ENCODE measurements around the gene STRN3.
A peak's percentile ranks its signal among the peaks of the same experiment; 100 is the strongest.
"Not testable (repeated sequence)": the region's sequence is repeated elsewhere in the genome, so short reads cannot be mapped to it uniquely, and the experiment has no call there.

STRN3 gene

DNA sequence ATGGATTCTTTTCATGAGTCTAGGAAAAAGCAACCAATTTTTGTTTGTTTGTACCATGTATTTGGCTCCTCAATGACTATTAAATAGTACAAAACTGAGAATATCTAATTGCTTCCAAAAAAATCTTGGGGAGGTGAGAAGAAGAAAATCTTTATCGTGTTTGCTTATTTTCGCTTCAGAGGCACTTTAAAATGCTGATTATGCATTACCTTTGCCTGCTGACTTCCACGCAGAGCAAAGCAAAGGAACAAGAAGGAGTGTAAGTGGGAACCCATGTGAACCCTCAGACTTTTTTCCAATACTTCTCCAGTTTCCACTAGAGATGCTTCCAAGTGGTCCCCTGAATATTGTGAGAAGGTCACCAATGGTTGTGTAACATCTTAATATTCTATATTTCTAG, 43.2 kb upstream of the STRN3 start:
- Histone ChIP-seq H3K4me3 (ENCODE audit: low read depth, low read length) (no peak overlapping the region), H3K79me2 (ENCODE audit: control insufficient read depth, insufficient read depth, low read length, poor library complexity) (no peaks in the 10 kb centered on the region), H2BK120ac (ENCODE audit: insufficient read depth, low read length, poor library complexity) (no peak overlapping the region), H4K91ac (ENCODE audit: low read depth, low read length) (no peak overlapping the region), H2AK5ac (ENCODE audit: low read length) (no peak overlapping the region), H4K12ac (ENCODE audit: low read depth, low read length) (no peak overlapping the region), H3K27me3 (ENCODE audit: insufficient read depth, low read length) (no peaks in the 10 kb centered on the region), H3K4me1 (ENCODE audit: control insufficient read depth in 1 of 2, insufficient read depth in 2 of 2, low read length in 2 of 2) (peaks cover 3% of the 10 kb centered on the region in 2 experiments), H2BK5ac (ENCODE audit: low read depth, low read length, poor library complexity) (no peak overlapping the region), H3K4me2 (ENCODE audit: low read length) (no peak overlapping the region), H3K27ac (ENCODE audit: low read depth, low read length) (no peak overlapping the region), H3K14ac (ENCODE audit: low read length) (no peak overlapping the region), H3K23ac (ENCODE audit: low read length) (no peak overlapping the region), H3K4ac (ENCODE audit: low read depth, low read length) (no peak overlapping the region), H2BK12ac (ENCODE audit: low read length) (no peak overlapping the region), H3K9me3 (ENCODE audit: insufficient read depth, low read depth, low read length) (no peaks in the 10 kb centered on the region), H3K36me3 (ENCODE audit: control insufficient read depth in 1 of 2, insufficient read depth in 2 of 2, low read length in 2 of 2) (no peaks in the 10 kb centered on the region), H4K8ac (ENCODE audit: low read depth, low read length) (no peak overlapping the region), H3K18ac (ENCODE audit: low read length) (no peak overlapping the region), H2AFZ (ENCODE audit: insufficient read depth, low read length, poor library complexity) (no peak overlapping the region), H3K9ac (ENCODE audit: low read length) (no peak overlapping the region), H3K79me1 (ENCODE audit: low read length) (peaks cover 2% of the 10 kb centered on the region)
- no peak for DNase-seq
- WGBS (ENCODE audit: extremely low coverage, insufficient coverage, insufficient read length), result no CpG with 5 or more reads among the region's 3 CpGs

DNA sequence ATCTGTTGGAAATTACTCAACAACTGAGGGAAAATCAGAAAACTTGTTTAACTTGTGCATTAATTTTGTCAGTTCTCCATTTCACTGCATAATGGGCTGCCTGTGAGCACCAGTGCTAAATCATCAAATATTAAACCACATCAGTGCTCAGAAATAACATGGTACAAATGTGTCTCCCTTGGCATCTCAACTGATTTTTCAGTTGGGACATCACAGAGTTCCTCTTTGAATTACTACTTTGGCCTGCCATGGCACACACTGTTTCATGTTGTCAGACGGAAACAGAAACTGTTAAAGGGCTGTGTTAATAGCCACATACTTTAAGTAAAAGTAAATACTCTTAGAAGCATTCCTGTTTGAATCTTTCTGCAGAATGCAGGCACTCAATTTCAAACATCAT, 42.1 kb upstream of the STRN3 start:
- H3K9ac ChIP-seq (ENCODE audit: low read length), result no peak overlapping the region
- no peak overlapping the region for H2BK5ac ChIP-seq (ENCODE audit: low read depth, low read length, poor library complexity)
- no peak overlapping the region for H2AFZ ChIP-seq (ENCODE audit: insufficient read depth, low read length, poor library complexity)
- H2BK12ac ChIP-seq (ENCODE audit: low read length), result no peak overlapping the region
- DNase-seq, result no peak
- no peak overlapping the region for H4K91ac ChIP-seq (ENCODE audit: low read depth, low read length)
- peaks cover 3% of the 10 kb centered on the region in 2 experiments for H3K4me1 ChIP-seq (ENCODE audit: control insufficient read depth in 1 of 2, insufficient read depth in 2 of 2, low read length in 2 of 2)
- no peak overlapping the region for H3K4me2 ChIP-seq (ENCODE audit: low read length)
- no peak overlapping the region for H2AK5ac ChIP-seq (ENCODE audit: low read length)
- no peaks in the 10 kb centered on the region for H3K9me3 ChIP-seq (ENCODE audit: insufficient read depth, low read depth, low read length)
- H3K36me3 ChIP-seq (ENCODE audit: control insufficient read depth in 1 of 2, insufficient read depth in 2 of 2, low read length in 2 of 2), result no peaks in the 10 kb centered on the region
- H3K79me1 ChIP-seq (ENCODE audit: low read length), result peaks cover 2% of the 10 kb centered on the region
- H3K18ac ChIP-seq (ENCODE audit: low read length), result no peak overlapping the region
- no peak overlapping the region for H3K4ac ChIP-seq (ENCODE audit: low read depth, low read length)
- WGBS (ENCODE audit: extremely low coverage, insufficient coverage, insufficient read length), result no CpG with 5 or more reads among the region's 1 CpG
- no peak overlapping the region for H2BK120ac ChIP-seq (ENCODE audit: insufficient read depth, low read length, poor library complexity)
- H3K27ac ChIP-seq (ENCODE audit: low read depth, low read length), result no peak overlapping the region
- H3K4me3 ChIP-seq (ENCODE audit: low read depth, low read length), result no peak overlapping the region
- H3K23ac ChIP-seq (ENCODE audit: low read length), result no peak overlapping the region
- H4K12ac ChIP-seq (ENCODE audit: low read depth, low read length), result no peak overlapping the region
- no peak overlapping the region for H4K8ac ChIP-seq (ENCODE audit: low read depth, low read length)
- H3K79me2 ChIP-seq (ENCODE audit: control insufficient read depth, insufficient read depth, low read length, poor library complexity), result no peaks in the 10 kb centered on the region
- no peak overlapping the region for H3K14ac ChIP-seq (ENCODE audit: low read length)
- H3K27me3 ChIP-seq (ENCODE audit: insufficient read depth, low read length), result no peaks in the 10 kb centered on the region

DNA sequence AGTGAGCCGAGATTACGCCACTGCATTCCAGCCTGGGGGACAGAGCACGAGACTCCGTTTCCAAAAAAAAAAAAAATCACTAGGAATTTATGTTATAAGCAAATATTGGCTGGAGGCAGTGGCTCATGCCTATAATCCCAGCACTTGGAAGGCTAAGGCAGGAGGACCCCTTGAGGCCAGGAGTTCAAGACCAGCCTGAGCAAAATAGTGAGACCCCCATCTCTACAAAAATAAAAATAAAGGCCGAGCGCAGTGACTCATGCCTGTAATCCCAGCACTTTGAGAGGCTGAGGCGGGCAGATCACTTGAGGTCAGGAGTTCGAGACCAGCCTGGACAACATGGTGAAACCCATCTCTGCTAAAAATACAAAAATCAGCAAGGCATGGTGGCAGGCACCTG, 36.7 kb upstream of the STRN3 start:
- not testable (repeated sequence) for H2BK120ac ChIP-seq (ENCODE audit: insufficient read depth, low read length, poor library complexity); H3K4me1 ChIP-seq (ENCODE audit: control insufficient read depth in 1 of 2, insufficient read depth in 2 of 2, low read length in 2 of 2); H3K9ac ChIP-seq (ENCODE audit: low read length); H2BK5ac ChIP-seq (ENCODE audit: low read depth, low read length, poor library complexity); H3K27me3 ChIP-seq (ENCODE audit: insufficient read depth, low read length); H3K36me3 ChIP-seq (ENCODE audit: control insufficient read depth in 1 of 2, insufficient read depth in 2 of 2, low read length in 2 of 2); H3K27ac ChIP-seq (ENCODE audit: low read depth, low read length); H3K9me3 ChIP-seq (ENCODE audit: insufficient read depth, low read depth, low read length); H3K18ac ChIP-seq (ENCODE audit: low read length); H3K23ac ChIP-seq (ENCODE audit: low read length); H3K79me1 ChIP-seq (ENCODE audit: low read length); H3K4me3 ChIP-seq (ENCODE audit: low read depth, low read length); H2BK12ac ChIP-seq (ENCODE audit: low read length); H4K12ac ChIP-seq (ENCODE audit: low read depth, low read length); H3K79me2 ChIP-seq (ENCODE audit: control insufficient read depth, insufficient read depth, low read length, poor library complexity); H4K91ac ChIP-seq (ENCODE audit: low read depth, low read length); H2AK5ac ChIP-seq (ENCODE audit: low read length); H3K4ac ChIP-seq (ENCODE audit: low read depth, low read length); H2AFZ ChIP-seq (ENCODE audit: insufficient read depth, low read length, poor library complexity); H3K4me2 ChIP-seq (ENCODE audit: low read length); H4K8ac ChIP-seq (ENCODE audit: low read depth, low read length); H3K14ac ChIP-seq (ENCODE audit: low read length)
- WGBS (ENCODE audit: extremely low coverage, insufficient coverage, insufficient read length), result no CpG with 5 or more reads among the region's 8 CpGs
- peak; percentile 30 to 76 for DNase-seq

DNA sequence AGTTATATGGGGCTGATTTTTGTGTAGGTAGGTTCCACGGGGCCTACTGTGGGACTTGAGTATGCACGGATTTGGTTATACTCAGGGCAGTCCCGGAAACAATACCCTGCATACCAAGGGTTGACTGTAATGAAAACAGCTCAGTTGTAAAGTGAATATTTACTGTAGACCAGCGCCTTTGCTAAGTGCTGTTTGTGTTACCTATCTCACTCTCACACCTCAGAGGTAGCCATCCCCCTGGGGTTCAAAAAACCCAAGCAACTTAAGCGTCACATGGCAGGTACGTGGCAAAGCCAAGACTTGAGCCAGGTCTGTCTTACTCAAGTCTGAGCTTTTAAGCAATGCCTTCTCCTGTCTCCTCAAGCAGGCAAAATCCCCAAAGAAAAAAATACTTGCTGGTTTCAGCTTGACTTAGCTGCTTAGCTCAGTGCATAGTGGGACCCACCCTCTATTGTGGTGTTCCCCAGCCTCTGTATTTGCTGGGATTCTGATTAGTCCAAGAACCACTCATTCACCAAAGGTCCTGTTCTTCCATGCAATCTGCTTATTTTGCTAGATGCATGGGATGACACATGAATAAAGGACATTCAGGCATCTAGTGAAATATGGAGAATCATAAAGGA, 34.2 kb upstream of the STRN3 start:
- Histone ChIP-seq H3K27ac (ENCODE audit: low read depth, low read length) (no peak overlapping the region), H2BK120ac (ENCODE audit: insufficient read depth, low read length, poor library complexity) (no peak overlapping the region), H4K12ac (ENCODE audit: low read depth, low read length) (no peak overlapping the region), H4K91ac (ENCODE audit: low read depth, low read length) (no peak overlapping the region), H2AK5ac (ENCODE audit: low read length) (no peak overlapping the region), H2BK5ac (ENCODE audit: low read depth, low read length, poor library complexity) (no peak overlapping the region), H3K4me3 (ENCODE audit: low read depth, low read length) (no peak overlapping the region), H4K8ac (ENCODE audit: low read depth, low read length) (no peak overlapping the region), H3K4ac (ENCODE audit: low read depth, low read length) (no peak overlapping the region), H3K79me1 (ENCODE audit: low read length) (no peaks in the 10 kb centered on the region), H3K9me3 (ENCODE audit: insufficient read depth, low read depth, low read length) (no peaks in the 10 kb centered on the region), H3K27me3 (ENCODE audit: insufficient read depth, low read length) (no peaks in the 10 kb centered on the region), H3K4me2 (ENCODE audit: low read length) (no peak overlapping the region), H3K9ac (ENCODE audit: low read length) (no peak overlapping the region), H3K23ac (ENCODE audit: low read length) (no peak overlapping the region), H3K4me1 (ENCODE audit: control insufficient read depth in 1 of 2, insufficient read depth in 2 of 2, low read length in 2 of 2) (peaks cover 0 to 3% of the 10 kb centered on the region in 2 experiments), H3K18ac (ENCODE audit: low read length) (no peak overlapping the region), H3K14ac (ENCODE audit: low read length) (no peak overlapping the region), H2BK12ac (ENCODE audit: low read length) (no peak overlapping the region), H2AFZ (ENCODE audit: insufficient read depth, low read length, poor library complexity) (no peak overlapping the region), H3K36me3 (ENCODE audit: control insufficient read depth in 1 of 2, insufficient read depth in 2 of 2, low read length in 2 of 2) (no peaks in the 10 kb centered on the region), H3K79me2 (ENCODE audit: control insufficient read depth, insufficient read depth, low read length, poor library complexity) (no peaks in the 10 kb centered on the region)
- DNase-seq, result peak in 1 of 2 donors; percentile 44
- WGBS (ENCODE audit: extremely low coverage, insufficient coverage, insufficient read length), result no CpG with 5 or more reads among the region's 6 CpGs

Data from trophoblast cell (in vitro differentiated cells and primary cell).